Heart right ventricle (tissue), 16 donors: ENCODE measurements around the gene MYO10. TPM values are rescaled to one million over a fixed set of nuclear protein-coding genes. Genes with fewer than 3 reads are reported as not detected.
"Not testable (repeated sequence)": the region's sequence is repeated elsewhere in the genome, so short reads cannot be mapped to it uniquely, and the experiment has no call there.

Experiments
- ATAC-seq, 8 donors: fragments of 200-7000 bp; cut with Tn5 transposase; one replicate each; pipeline ENCODE4 v1.9.1; 2020; ENCODE audit warnings: mild to moderate bottlenecking in 8 of 8, moderate library complexity in 8 of 8, moderate number of reproducible peaks in 1 of 8
- DNase-seq, 2 donors: peaks; one replicate each; pipeline ENCODE4 v3.0.0-alpha.2; 2020
- H3K27ac ChIP-seq, 10 donors: fragments of 200-600 bp; sonication (generic) in 2 of 10; one replicate each; pipeline versions ENCODE4 v1.5.0 to v1.8.0; 2020 to 2022; ENCODE audit warnings: mild to moderate bottlenecking in 3 of 10
- H3K27me3 ChIP-seq, 7 donors: fragments of 200-600 bp; one replicate each; pipeline ENCODE4 v1.8.0; 2021 to 2022; ENCODE audit warnings: mild to moderate bottlenecking in 2 of 7
- H3K36me3 ChIP-seq, 9 donors: fragments of 200-600 bp; sonication (generic) in 1 of 9; one replicate each; pipeline versions ENCODE4 v1.5.0 to v1.8.0; 2020 to 2022; ENCODE audit warnings: mild to moderate bottlenecking in 2 of 9
- H3K4me1 ChIP-seq, 9 donors: fragments of 200-600 bp; sonication (generic) in 1 of 9; one replicate each; pipeline versions ENCODE4 v1.5.0 to v1.8.0; 2020 to 2022; ENCODE audit warnings: mild to moderate bottlenecking in 4 of 9
- H3K4me3 ChIP-seq, 10 donors: fragments of 200-600 bp; sonication (generic) in 2 of 10; one replicate each; pipeline versions ENCODE4 v1.5.0 to v1.8.0; 2020 to 2022; ENCODE audit warnings: mild to moderate bottlenecking in 7 of 10, moderate library complexity in 2 of 10
- H3K9me3 ChIP-seq, 11 donors: fragments of 200-600 bp in 10 of 11; sonication (generic) in 2 of 11; one replicate each; pipeline versions ENCODE4 v1.5.0 to v1.8.0; 2013 to 2022; ENCODE audit warnings: mild to moderate bottlenecking in 2 of 11, control low read depth in 1 of 11, moderate library complexity in 1 of 11
- WGBS, 2 donors: extraction: QIAGEN DNeasy Blood & Tissue Kit; methylation state at CpG; one replicate each; pipeline ENCODE4 v1.1.7; 2013; ENCODE audit warnings: inconsistent platforms in 1 of 2; 5-methylcytosine and 5-hydroxymethylcytosine counted together
- intact Hi-C, 10 donors: fragments of 100-400 bp; cut with DNase I; formaldehyde crosslinking; loops; one replicate each; pipeline versions ENCODE4 v1.11.1 to v1.14.2; 2022
- polyA plus RNA-seq, 2 donors: library from polyadenylated mRNA; stranded (reverse); fragments of 200-250 nt; gene quantifications; one replicate each; pipeline ENCODE4 v1.2.3, GENCODE V29; 2013
- total RNA-seq, 10 donors: library from RNA; stranded (reverse); fragmentation: NEBNext Ultra II Directional in 3 of 10; extraction: Animal tissue kit (Norgen Biotek cat#: 25700) in 3 of 10; gene quantifications; one replicate each; pipeline versions ENCODE4 v1.2.1 to v1.2.4, GENCODE V29; 2021 to 2023
- TF ChIP-seq, protein P1 (sequence below), 9 donors: fragments of 200-600 bp; sonication (generic) in 2 of 9; IDR thresholded peaks; one replicate each; pipeline versions ENCODE4 v1.5.0 to v1.8.0; 2021 to 2022; ENCODE audit warnings: antibody characterized with exemption in 9 of 9, mild to moderate bottlenecking in 5 of 9, moderate library complexity in 1 of 9
- donor health status: Arrhythmogenic right ventricular cardiomyopathy.
- donor health status: ischemic (EF 13 %, LVEDD 7.1; RV severe dilation, severe dysfunction).
- donor health status: healthy with polysubstance abuse.
- donor health status: DM: no; HTN: yes; CAD: no.
- donor health status: DM: no; HTN: no; CAD: no.
- donor health status: ischemic (EF 25% LVEDD 6.9; RV normal size, moderate dysfunction).
- donor health status: ischemic (EF 25% LVEDD 5.7; RV mildly dilated, moderate dysfunction).
- donor health status: healthy.
- donor health status: DM: yes; HTN: yes; CAD: no.
- donor health status: Ischemic cardiomyopathy.
- donor health status: ischemic (EF 35%, LVEDD 5.7; RV mildly dilated, moderate dysfunction).
- donor health status: nonischemic (EF 11% LVEDD 7.7; RV severe dilation, severe dysfunction).
- donor health status: DM: yes; HTN: yes; CAD: no.
- donor health status: PGD.
- donor health status: ischemic (EF 29% LVEDD 5.4; RV normal size, mild dysfunction).
- donor health status: nonischemic (EF 23%, LVEDD 6.1; RV moderate dilation, normal function).

Gene MYO10
- total and polyA plus RNA-seq, 12 donors: 1.2 to 8.2 (median 4.6) TPM

DNA sequence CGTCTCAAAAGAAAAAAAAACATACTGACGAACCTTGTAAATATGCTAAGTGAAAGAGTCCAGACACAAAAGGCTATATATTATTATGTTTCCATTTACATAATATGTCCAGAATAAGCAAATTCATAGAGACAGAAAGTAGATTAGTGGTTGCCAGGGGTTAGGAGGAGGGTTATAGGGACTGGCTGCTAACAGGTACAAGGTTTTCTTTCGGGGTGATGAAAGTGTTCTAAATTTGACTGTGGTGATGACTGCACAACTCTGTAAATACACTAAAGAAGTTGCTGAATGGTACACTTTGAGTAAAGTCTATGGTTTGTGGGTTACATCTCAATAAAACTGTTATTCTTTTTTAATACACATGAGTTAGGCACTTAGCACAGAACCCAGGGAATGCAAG lies 98.8 kb downstream of the MYO10 start:
- Histone ChIP-seq H3K36me3 (no peaks in the 10 kb centered on the region), H3K4me3 (no peak overlapping the region), H3K27me3 (peaks cover 0 to 7% (median 0%) of the 10 kb centered on the region in 7 donors), H3K9me3 (no peaks in the 10 kb centered on the region), H3K27ac (no peak overlapping the region), H3K4me1 (peaks cover 0 to 13% (median 0%) of the 10 kb centered on the region in 9 donors)
- 76 to 95% methylated on average over 3 of the region's 3 CpGs for WGBS, 2 donors
- no peak for DNase-seq
- no peak for ATAC-seq
- intact Hi-C loops: no loop called here
- TF ChIP-seq, protein P1, sequence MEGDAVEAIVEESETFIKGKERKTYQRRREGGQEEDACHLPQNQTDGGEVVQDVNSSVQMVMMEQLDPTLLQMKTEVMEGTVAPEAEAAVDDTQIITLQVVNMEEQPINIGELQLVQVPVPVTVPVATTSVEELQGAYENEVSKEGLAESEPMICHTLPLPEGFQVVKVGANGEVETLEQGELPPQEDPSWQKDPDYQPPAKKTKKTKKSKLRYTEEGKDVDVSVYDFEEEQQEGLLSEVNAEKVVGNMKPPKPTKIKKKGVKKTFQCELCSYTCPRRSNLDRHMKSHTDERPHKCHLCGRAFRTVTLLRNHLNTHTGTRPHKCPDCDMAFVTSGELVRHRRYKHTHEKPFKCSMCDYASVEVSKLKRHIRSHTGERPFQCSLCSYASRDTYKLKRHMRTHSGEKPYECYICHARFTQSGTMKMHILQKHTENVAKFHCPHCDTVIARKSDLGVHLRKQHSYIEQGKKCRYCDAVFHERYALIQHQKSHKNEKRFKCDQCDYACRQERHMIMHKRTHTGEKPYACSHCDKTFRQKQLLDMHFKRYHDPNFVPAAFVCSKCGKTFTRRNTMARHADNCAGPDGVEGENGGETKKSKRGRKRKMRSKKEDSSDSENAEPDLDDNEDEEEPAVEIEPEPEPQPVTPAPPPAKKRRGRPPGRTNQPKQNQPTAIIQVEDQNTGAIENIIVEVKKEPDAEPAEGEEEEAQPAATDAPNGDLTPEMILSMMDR (IDR thresholded peaks at IDR 0.05): no peak

DNA sequence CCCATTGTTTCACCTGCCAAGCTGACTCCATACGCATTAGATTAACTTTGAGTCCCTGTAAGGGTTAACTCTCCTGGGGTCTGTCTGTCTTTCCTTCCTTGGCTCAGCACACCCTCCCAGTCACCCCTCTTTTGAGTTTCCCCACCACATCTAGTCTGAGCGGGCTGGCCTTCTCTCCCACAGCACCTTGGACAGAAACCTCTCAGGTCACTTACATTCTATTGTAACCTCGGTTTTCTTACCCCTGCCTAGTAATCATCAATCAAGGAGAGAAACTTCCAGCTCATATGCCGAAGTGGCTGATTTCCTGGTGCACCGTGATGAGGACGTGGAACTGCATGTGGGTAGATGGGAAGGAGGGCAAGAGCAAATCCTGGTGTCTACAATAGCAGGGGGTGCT lies 102.1 kb downstream of the MYO10 start:
- DNase-seq (no peak), ATAC-seq (no peak)
- no peaks in the 10 kb centered on the region for H3K9me3 ChIP-seq
- no peak overlapping the region for H3K27ac ChIP-seq
- H3K36me3 ChIP-seq: no peaks in the 10 kb centered on the region
- H3K4me3 ChIP-seq: no peak overlapping the region
- TF ChIP-seq, protein P1 (IDR thresholded peaks at IDR 0.05): no peak
- 57 to 75% methylated on average over 6 of the region's 6 CpGs for WGBS, 2 donors
- peaks cover 0 to 5% (median 0%) of the 10 kb centered on the region in 9 donors for H3K4me1 ChIP-seq
- peaks cover 0 to 10% (median 0%) of the 10 kb centered on the region in 7 donors for H3K27me3 ChIP-seq
- intact Hi-C loops: no loop called here

DNA sequence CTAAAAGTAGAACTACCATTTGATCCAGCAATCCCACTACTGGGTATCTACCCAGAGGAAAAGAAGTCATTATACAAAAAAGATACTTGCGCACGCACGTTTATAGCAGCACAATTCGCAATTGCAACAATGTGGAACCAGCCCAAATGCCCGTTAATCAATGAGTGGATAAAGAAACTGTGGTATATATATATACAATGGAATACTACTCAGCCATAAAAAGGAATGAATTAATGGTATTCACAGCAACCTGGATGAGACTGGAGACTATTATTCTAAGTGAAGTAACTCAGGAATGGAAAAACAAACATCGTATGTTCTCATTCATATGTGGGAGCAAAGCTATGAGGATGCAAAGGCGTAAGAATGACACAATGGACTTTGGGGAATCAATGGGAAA lies 104.8 kb downstream of the MYO10 start:
- WGBS, 2 donors: 97% methylated on average over 7 of the region's 7 CpGs
- H3K9me3 ChIP-seq, H3K27ac ChIP-seq, DNase-seq, H3K4me3 ChIP-seq, H3K36me3 ChIP-seq, intact Hi-C loops, ATAC-seq: not testable (repeated sequence)
- Histone ChIP-seq H3K4me1 (peaks cover 0 to 16% (median 0%) of the 10 kb centered on the region in 9 donors), H3K27me3 (peaks cover 0 to 10% (median 4%) of the 10 kb centered on the region in 7 donors)

DNA sequence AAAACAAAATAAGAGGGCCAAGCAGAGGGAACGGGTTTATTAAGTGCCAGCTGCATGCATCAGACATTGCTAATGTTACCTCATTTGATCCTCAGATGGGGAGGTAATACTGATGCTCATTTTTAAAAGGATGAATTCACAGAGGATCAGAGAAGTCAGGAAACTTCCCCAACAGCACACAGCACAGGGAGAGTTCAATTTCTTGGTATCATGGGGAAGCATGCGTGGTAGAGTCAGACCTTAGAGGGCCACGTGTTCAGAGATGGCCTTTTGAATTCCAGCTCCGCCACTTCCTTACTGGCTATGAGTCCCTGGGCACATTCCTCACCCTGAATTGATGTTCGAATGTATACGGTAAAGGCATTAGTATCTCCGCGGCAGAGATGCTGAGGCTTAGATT lies 108.3 kb downstream of the MYO10 start:
- WGBS, 2 donors: 79 to 81% methylated on average over 8 of the region's 8 CpGs
- no peak for ATAC-seq
- intact Hi-C loops: no loop called here
- no peak overlapping the region for H3K4me3 ChIP-seq
- no peaks in the 10 kb centered on the region for H3K36me3 ChIP-seq
- no peak for DNase-seq
- H3K27me3 ChIP-seq: peaks cover 0 to 8% (median 4%) of the 10 kb centered on the region in 7 donors
- TF ChIP-seq, protein P1 (IDR thresholded peaks at IDR 0.05): no peak
- H3K4me1 ChIP-seq: peaks cover 0 to 16% (median 0%) of the 10 kb centered on the region in 9 donors
- no peak overlapping the region for H3K27ac ChIP-seq
- H3K9me3 ChIP-seq: no peaks in the 10 kb centered on the region

DNA sequence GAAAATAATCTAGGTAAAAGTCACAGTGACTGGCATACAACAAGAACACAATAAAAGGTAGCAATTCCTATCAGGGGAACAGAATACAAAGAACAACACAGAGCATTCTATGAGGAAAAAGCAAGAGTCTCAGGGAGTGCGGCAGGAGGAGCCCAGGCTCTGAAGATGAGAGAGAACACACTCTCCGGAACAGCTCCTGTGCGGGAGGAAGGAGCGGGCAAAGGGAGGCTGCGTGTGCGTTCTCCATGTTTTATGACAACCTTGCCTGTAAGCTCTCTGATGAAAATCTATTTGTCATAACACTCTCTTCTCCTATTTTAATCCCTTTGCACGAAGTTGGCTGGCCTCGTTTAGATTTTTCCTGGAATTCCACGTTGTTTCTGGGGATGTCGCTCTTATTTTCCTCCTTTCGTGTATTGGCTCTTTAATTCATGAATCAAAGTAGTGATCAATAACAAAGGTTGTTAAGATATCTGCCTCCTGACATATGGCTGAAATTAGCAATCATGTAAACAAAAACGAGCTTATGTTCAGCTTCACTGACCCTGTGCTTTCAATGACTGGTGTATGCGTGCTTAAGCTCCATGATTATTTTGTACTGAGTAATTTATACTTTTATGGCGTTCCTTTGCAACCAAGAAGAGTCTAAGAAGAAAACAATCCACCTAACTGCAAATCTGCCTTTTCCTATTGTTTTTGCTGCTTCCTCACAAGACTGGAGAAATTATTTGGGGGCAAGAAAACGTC lies 109.5 kb downstream of the MYO10 start:
- ATAC-seq (no peak), DNase-seq (no peak)
- Histone ChIP-seq H3K4me3 (no peak overlapping the region), H3K9me3 (no peaks in the 10 kb centered on the region), H3K4me1 (peaks cover 0 to 16% (median 0%) of the 10 kb centered on the region in 9 donors), H3K27ac (no peak overlapping the region), H3K27me3 (peaks cover 0 to 7% (median 0%) of the 10 kb centered on the region in 7 donors), H3K36me3 (no peaks in the 10 kb centered on the region)
- 74 to 78% methylated on average over 15 of the region's 15 CpGs for WGBS, 2 donors
- intact Hi-C loops: no loop called here
- TF ChIP-seq, protein P1 (IDR thresholded peaks at IDR 0.05): no peak
